Measurements from ENCODE around the gene LRRC4C. TPM values are rescaled to one million over a fixed set of nuclear protein-coding genes. Genes with fewer than 3 reads are reported as not detected.

Gene LRRC4C
- total RNA-seq, 2 donors from 2014 or later, result 0.84 to 0.95 TPM

DNA sequence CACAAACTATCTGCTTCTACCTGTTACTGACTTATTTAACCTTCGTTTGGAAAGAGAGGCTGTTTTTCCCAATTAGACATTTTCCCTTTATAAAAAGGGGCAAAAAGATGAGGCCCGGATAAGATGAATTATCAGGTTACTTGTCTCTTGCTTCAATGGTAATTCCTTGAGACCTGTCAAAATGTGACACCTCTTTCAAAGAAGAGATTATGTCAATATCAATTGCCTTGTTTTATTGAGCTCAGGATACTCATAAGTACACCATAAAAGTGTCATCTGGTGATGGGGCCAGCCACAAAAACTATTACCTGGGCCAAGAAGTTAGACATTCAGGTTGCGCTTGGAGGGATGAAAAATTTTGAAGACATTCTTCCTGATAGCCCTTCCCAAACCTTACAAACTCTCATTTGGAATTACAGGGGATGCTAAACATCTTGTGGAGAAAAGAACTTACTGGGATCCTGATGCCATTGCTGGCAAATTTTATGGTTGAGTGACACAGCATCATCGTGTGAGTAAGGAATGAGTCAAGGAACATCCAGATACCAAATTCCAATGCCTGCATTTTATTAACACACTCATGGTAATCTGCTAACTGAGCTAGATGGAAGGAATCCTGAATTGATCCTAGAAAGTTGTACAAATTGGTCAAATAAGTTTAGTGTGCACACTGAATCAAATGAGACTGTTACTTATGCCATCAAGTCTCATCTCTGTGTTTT is 1071.2 kb downstream of the LRRC4C start:
- no peaks in the 10 kb centered on the region for H3K4me1 ChIP-seq (ENCODE audit: control insufficient read depth, insufficient read depth, low read length)
- no peak overlapping the region for H3K9ac ChIP-seq (ENCODE audit: extremely low read depth, low read length, poor library complexity, severe bottlenecking)
- H3K36me3 Mint-ChIP-seq (ENCODE audit: low read depth), result no peaks in the 10 kb centered on the region
- H3K27me3 ChIP-seq (ENCODE audit: control insufficient read depth, insufficient read depth, low read length, poor library complexity, severe bottlenecking), result no peaks in the 10 kb centered on the region
- H3K27me3 Mint-ChIP-seq (ENCODE audit: insufficient read depth), result no peaks in the 10 kb centered on the region
- no peak overlapping the region for H3K27ac ChIP-seq (ENCODE audit: low read depth, low read length)
- 91 to 94% methylated on average over 2 to 4 of the region's 4 CpGs for WGBS, 2 experiments (ENCODE audit: insufficient coverage in 1 of 2, insufficient read length in 1 of 2)
- no peaks in the 10 kb centered on the region for H3K9me3 Mint-ChIP-seq
- H3K4me3 Mint-ChIP-seq, result no peak overlapping the region
- TF ChIP-seq, protein P1, sequence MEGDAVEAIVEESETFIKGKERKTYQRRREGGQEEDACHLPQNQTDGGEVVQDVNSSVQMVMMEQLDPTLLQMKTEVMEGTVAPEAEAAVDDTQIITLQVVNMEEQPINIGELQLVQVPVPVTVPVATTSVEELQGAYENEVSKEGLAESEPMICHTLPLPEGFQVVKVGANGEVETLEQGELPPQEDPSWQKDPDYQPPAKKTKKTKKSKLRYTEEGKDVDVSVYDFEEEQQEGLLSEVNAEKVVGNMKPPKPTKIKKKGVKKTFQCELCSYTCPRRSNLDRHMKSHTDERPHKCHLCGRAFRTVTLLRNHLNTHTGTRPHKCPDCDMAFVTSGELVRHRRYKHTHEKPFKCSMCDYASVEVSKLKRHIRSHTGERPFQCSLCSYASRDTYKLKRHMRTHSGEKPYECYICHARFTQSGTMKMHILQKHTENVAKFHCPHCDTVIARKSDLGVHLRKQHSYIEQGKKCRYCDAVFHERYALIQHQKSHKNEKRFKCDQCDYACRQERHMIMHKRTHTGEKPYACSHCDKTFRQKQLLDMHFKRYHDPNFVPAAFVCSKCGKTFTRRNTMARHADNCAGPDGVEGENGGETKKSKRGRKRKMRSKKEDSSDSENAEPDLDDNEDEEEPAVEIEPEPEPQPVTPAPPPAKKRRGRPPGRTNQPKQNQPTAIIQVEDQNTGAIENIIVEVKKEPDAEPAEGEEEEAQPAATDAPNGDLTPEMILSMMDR (conservative IDR thresholded peaks at IDR 0.05), result no peak
- no peak for DNase-seq
- no peak overlapping the region for H3K27ac Mint-ChIP-seq
- no peaks in the 10 kb centered on the region for H3K9me3 ChIP-seq (ENCODE audit: control insufficient read depth, low read length)
- H3K36me3 ChIP-seq (ENCODE audit: control insufficient read depth, insufficient read depth, low read length), result no peaks in the 10 kb centered on the region
- H3K4me1 Mint-ChIP-seq, result no peaks in the 10 kb centered on the region
- H3K4me3 ChIP-seq (ENCODE audit: low read length), result no peak overlapping the region

DNA sequence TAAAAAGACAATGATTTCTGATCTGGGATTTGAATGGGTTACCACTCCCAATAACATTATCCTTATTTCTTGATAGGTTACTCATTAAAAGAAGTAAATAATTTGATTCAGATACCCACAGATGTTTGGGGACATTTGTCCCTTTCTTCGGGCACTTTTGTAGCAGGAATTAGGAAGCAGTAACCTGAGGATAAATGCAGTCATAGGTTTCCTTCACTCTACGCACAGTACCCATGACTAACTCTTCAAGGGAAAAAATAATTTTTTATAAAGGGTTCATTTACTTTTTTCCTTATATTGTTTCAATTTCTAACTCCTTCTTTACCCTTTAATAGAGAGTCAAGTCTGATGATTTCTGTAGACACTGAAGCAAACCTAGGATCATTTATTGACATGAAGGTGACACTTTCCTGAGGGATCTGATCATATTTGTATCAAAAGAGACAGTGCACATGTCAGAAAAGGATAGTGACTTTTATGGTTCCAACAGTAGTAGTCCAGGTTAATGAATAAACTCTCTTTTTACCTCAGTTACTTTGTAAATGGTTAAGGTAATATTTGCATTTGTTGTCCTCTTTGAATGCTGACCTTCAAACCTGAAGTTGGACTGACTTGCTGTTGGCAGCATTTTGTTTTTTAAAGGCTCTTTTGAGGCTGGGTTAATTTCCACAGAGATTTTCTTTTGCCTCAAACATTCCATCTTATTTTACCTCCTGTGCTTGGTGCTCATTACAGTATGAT is 1072.0 kb downstream of the LRRC4C start:
- H3K9me3 Mint-ChIP-seq, result no peaks in the 10 kb centered on the region
- H3K36me3 ChIP-seq (ENCODE audit: control insufficient read depth, insufficient read depth, low read length), result no peaks in the 10 kb centered on the region
- H3K27ac Mint-ChIP-seq, result no peak overlapping the region
- H3K27ac ChIP-seq (ENCODE audit: low read depth, low read length), result no peak overlapping the region
- 97 to 100% methylated on average over 1 to 2 of the region's 2 CpGs for WGBS, 2 experiments (ENCODE audit: insufficient coverage in 1 of 2, insufficient read length in 1 of 2)
- no peaks in the 10 kb centered on the region for H3K4me1 ChIP-seq (ENCODE audit: control insufficient read depth, insufficient read depth, low read length)
- H3K9me3 ChIP-seq (ENCODE audit: control insufficient read depth, low read length), result no peaks in the 10 kb centered on the region
- H3K36me3 Mint-ChIP-seq (ENCODE audit: low read depth), result no peaks in the 10 kb centered on the region
- H3K27me3 Mint-ChIP-seq (ENCODE audit: insufficient read depth), result no peaks in the 10 kb centered on the region
- no peaks in the 10 kb centered on the region for H3K27me3 ChIP-seq (ENCODE audit: control insufficient read depth, insufficient read depth, low read length, poor library complexity, severe bottlenecking)
- TF ChIP-seq, protein P1 (conservative IDR thresholded peaks at IDR 0.05), result no peak
- H3K4me3 ChIP-seq (ENCODE audit: low read length), result no peak overlapping the region
- H3K4me3 Mint-ChIP-seq, result no peak overlapping the region
- DNase-seq, result no peak
- no peaks in the 10 kb centered on the region for H3K4me1 Mint-ChIP-seq
- no peak overlapping the region for H3K9ac ChIP-seq (ENCODE audit: extremely low read depth, low read length, poor library complexity, severe bottlenecking)

DNA sequence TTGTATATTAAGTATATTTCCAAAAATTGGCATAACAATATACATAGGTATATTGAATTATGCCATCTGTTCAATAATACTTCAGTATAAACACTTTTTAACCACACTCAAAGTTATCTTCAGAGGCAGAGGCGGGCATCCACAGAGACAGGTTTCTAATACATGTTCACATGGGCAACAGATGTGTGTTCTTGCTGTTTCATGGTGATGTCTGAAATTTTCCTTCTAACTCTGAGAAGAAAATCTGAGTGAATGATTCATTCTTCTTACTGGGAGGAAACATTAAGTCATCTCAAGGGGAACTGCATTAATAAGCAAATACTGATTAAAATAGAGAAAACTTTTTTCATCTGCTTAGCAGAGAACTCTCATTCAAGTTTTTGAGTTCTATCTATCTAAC is 1074.5 kb downstream of the LRRC4C start:
- Histone ChIP-seq H3K9ac (ENCODE audit: extremely low read depth, low read length, poor library complexity, severe bottlenecking) (no peak overlapping the region), H3K36me3 (ENCODE audit: control insufficient read depth, insufficient read depth, low read length) (no peaks in the 10 kb centered on the region), H3K27ac (ENCODE audit: low read depth, low read length) (no peak overlapping the region), H3K4me3 (ENCODE audit: low read length) (no peak overlapping the region), H3K9me3 (ENCODE audit: control insufficient read depth, low read length) (no peaks in the 10 kb centered on the region), H3K4me1 (ENCODE audit: control insufficient read depth, insufficient read depth, low read length) (no peaks in the 10 kb centered on the region), H3K27me3 (ENCODE audit: control insufficient read depth, insufficient read depth, low read length, poor library complexity, severe bottlenecking) (no peaks in the 10 kb centered on the region)
- 100% methylated on average over 1 of the region's 1 CpG; no CpG with 5 or more reads in 1 of the 2 experiments for WGBS, 2 experiments (ENCODE audit: insufficient coverage in 1 of 2, insufficient read length in 1 of 2)
- Mint-ChIP-seq H3K36me3 (ENCODE audit: low read depth) (no peaks in the 10 kb centered on the region), H3K27me3 (ENCODE audit: insufficient read depth) (no peaks in the 10 kb centered on the region), H3K27ac (no peak overlapping the region), H3K9me3 (peaks cover 2% of the 10 kb centered on the region), H3K4me1 (no peaks in the 10 kb centered on the region), H3K4me3 (no peak overlapping the region)
- no peak for DNase-seq
- TF ChIP-seq, protein P1 (conservative IDR thresholded peaks at IDR 0.05), result no peak

Measured in endodermal cell (in vitro differentiated cells).